Activated B cell treated with CpG ODN at 0.5 μM for 24 hours (primary cell): Measurements from ENCODE around the gene PPM1E. TPM values are rescaled to one million over a fixed set of nuclear protein-coding genes. Genes with fewer than 3 reads are reported as not detected.
"Not testable (repeated sequence)": the region's sequence is repeated elsewhere in the genome, so short reads cannot be mapped to it uniquely, and the experiment has no call there.

ENCODE experiments used
- ATAC-seq: fragments of 200-7000 bp; cut with Tn5 transposase; one replicate; pipeline ENCODE4 v1.10.0; 2021; ENCODE audit warnings: low read depth, mild to moderate bottlenecking, moderate library complexity
- CTCF ChIA-PET: fragments of 350-600 bp; sonication (Branson Sonifier 250); formaldehyde crosslinking; loops from one replicate; lab custom pipeline; 2021; ENCODE audit warnings: antibody characterized with exemption; lab: Charles Lee
- POLR2A ChIA-PET: fragments of 350-600 bp; sonication (Branson Sonifier 250); formaldehyde crosslinking; loops from one replicate; lab custom pipeline; 2021; ENCODE audit warnings: antibody characterized with exemption; lab: Charles Lee
- DNase-seq: peaks from one replicate; pipeline ENCODE4 v3.0.0; 2022
- H3K27ac Mint-ChIP-seq: one replicate; pipeline ENCODE4 v1.8.0; 2020; ENCODE audit warnings: mixed read lengths
- H3K27me3 Mint-ChIP-seq: one replicate; pipeline ENCODE4 v1.8.0; 2021; ENCODE audit warnings: mixed read lengths
- H3K36me3 Mint-ChIP-seq: one replicate; pipeline ENCODE4 v1.8.0; 2021; ENCODE audit warnings: low read depth, mixed read lengths
- H3K4me1 Mint-ChIP-seq: one replicate; pipeline ENCODE4 v1.8.0; 2021; ENCODE audit warnings: mixed read lengths
- H3K4me3 Mint-ChIP-seq: one replicate; pipeline ENCODE4 v1.8.0; 2020; ENCODE audit warnings: mild to moderate bottlenecking, mixed read lengths
- H3K9me3 Mint-ChIP-seq: one replicate; pipeline ENCODE4 v1.8.0; 2020; ENCODE audit warnings: mixed read lengths
- CTCF ChIP-seq: fragments of 200-600 bp; IDR thresholded peaks from one replicate; pipeline ENCODE4 v1.8.0; 2022; ENCODE audit warnings: antibody characterized with exemption, mild to moderate bottlenecking
- intact Hi-C: fragments of 100-400 bp; cut with micrococcal nuclease; formaldehyde crosslinking; loops from one replicate; pipeline ENCODE4 v1.15.1; 2024
- total RNA-seq: library from RNA; stranded (reverse); gene quantifications from 2 replicates; pipeline ENCODE4 v1.2.3, GENCODE V29; 2022

Gene PPM1E
- total RNA-seq, 1 donor from 2014 or later, result 0.02 TPM

GRCh38 chr17:58832514-58832913 lies 76.9 kb downstream of the PPM1E start:
- TF ChIP-seq CTCF, result no peak
- ChIA-PET CTCF (no interaction called here), POLR2A (no interaction called here)
- ATAC-seq (no peak), DNase-seq (no peak)
- Mint-ChIP-seq H3K4me1 (peaks cover 6% of the 10 kb centered on the region), H3K27me3 (peaks cover 23% of the 10 kb centered on the region), H3K9me3 (peaks cover 6% of the 10 kb centered on the region), H3K4me3 (no peak overlapping the region), H3K36me3 (no peaks in the 10 kb centered on the region), H3K27ac (no peak overlapping the region)
- intact Hi-C loops, result no loop called here

GRCh38 chr17:58837699-58838098 lies 82.0 kb downstream of the PPM1E start:
- CTCF ChIA-PET, result no interaction called here
- no peak overlapping the region for H3K4me3 Mint-ChIP-seq

GRCh38 chr17:58840820-58841612 lies 85.4 kb downstream of the PPM1E start:
- ATAC-seq (no peak), DNase-seq (no peak)
- Mint-ChIP-seq H3K36me3 (no peaks in the 10 kb centered on the region), H3K4me3 (no peak overlapping the region), H3K27me3 (peaks cover 3% of the 10 kb centered on the region), H3K4me1 (no peaks in the 10 kb centered on the region), H3K9me3 (no peaks in the 10 kb centered on the region), H3K27ac (no peak overlapping the region)
- ChIA-PET POLR2A (no interaction called here), CTCF (no interaction called here)
- no peak for TF ChIP-seq CTCF
- intact Hi-C loops, result no loop called here

More at GRCh38 chr17:58837699-58838098, 82.0 kb downstream of the PPM1E start:
- POLR2A ChIA-PET, result no interaction called here
- Mint-ChIP-seq H3K36me3 (no peaks in the 10 kb centered on the region), H3K27me3 (peaks cover 23% of the 10 kb centered on the region), H3K27ac (no peak overlapping the region), H3K9me3 (no peaks in the 10 kb centered on the region), H3K4me1 (peaks cover 6% of the 10 kb centered on the region)
- ATAC-seq (no peak), DNase-seq (no peak)
- TF ChIP-seq CTCF, result no peak
- intact Hi-C loops, result no loop called here

GRCh38 chr17:58846413-58846812 lies 90.8 kb downstream of the PPM1E start:
- CTCF ChIA-PET, H3K27me3 Mint-ChIP-seq, DNase-seq, POLR2A ChIA-PET, ATAC-seq, H3K4me1 Mint-ChIP-seq, H3K36me3 Mint-ChIP-seq, intact Hi-C loops, H3K27ac Mint-ChIP-seq, H3K4me3 Mint-ChIP-seq: not testable (repeated sequence)
- H3K9me3 Mint-ChIP-seq, result peaks cover 12% of the 10 kb centered on the region

- CTCF ChIA-PET, DNase-seq, intact Hi-C loops, POLR2A ChIA-PET, ATAC-seq, H3K4me1 Mint-ChIP-seq, H3K4me3 Mint-ChIP-seq, H3K27ac Mint-ChIP-seq, H3K36me3 Mint-ChIP-seq: not testable (repeated sequence)
- H3K27me3 Mint-ChIP-seq, result peaks cover 17% of the 10 kb centered on the region
- H3K9me3 Mint-ChIP-seq, result peaks cover 14% of the 10 kb centered on the region
Observed at GRCh38 chr17:58850106-58850505, 94.5 kb downstream of the PPM1E start.

GRCh38 chr17:58865301-58865700 lies 109.6 kb downstream of the PPM1E start:
- ChIA-PET POLR2A (no interaction called here), CTCF (no interaction called here)
- Mint-ChIP-seq H3K4me3 (no peak overlapping the region), H3K36me3 (no peaks in the 10 kb centered on the region), H3K27ac (no peak overlapping the region), H3K4me1 (no peaks in the 10 kb centered on the region), H3K27me3 (no peaks in the 10 kb centered on the region), H3K9me3 (no peaks in the 10 kb centered on the region)
- ATAC-seq, result no peak
- intact Hi-C loops, result no loop called here
- no peak for DNase-seq
- TF ChIP-seq CTCF, result no peak
